GM19240 (cell line): Measurements from ENCODE around the gene LRRN3.

ENCODE experiments used
- DNase-seq: peaks from one replicate; pipeline ENCODE4 v3.0.0; 2011; ENCODE audit warnings: low spot score; ENCODE audit not compliant: insufficient read length

Gene LRRN3

DNA sequence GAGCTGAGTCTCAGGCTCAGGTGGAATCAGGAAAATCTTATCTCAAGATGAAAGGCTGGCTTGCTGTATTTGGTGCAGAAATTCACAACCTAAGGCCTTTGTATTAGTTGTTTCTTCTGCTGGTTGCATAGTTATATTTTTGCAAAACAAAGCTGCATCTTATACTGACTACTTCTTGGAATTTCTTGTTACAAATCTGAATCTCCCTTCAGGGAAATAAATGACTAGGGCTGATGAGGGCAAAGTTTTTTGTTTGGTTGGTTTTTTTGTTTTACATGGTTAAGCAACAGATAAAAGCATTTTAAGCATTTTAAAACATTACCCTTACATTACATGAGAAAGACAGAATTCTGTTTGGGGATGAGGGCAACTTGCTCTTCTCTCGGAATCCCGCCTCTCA, 13.9 kb upstream of the LRRN3 start:
- no peak for DNase-seq

DNA sequence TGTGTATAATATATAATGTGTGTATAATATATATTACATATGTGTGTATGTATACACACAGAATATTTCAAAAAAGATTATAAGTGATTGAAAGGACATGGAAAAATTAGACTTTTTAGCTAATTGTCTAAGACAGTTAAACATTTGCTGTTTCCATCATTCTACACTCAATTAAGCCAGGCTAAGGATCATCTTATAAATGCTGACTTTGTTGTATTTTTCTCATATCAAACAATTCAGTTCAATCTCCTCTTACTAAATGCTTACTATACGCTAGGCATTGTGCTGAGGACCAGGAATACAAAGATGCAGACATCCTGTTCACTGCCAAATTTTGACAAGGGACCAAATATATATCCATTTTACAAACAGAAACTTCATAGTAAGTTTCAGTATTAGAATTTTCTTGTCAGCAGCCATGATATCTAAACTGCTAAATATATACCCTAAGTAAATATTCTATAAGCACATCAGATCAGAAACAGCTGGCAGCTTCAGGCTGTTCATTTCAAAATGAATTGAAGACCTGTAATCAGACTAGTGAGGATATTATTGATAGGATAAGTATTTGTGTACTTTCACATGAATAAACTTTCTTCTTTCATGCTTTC, 10.3 kb upstream of the LRRN3 start:
- no peak for DNase-seq

GRCh38 chr7:111081546-111082267, 9.2 kb upstream of the LRRN3 start:
- no peak for DNase-seq

- no peak for DNase-seq
Measured at GRCh38 chr7:111082351-111082750, 8.6 kb upstream of the LRRN3 start.

- DNase-seq, result peak; percentile 23
Measured at GRCh38 chr7:111083413-111083812, 7.5 kb upstream of the LRRN3 start.

GRCh38 chr7:111085356-111085755, 5.6 kb upstream of the LRRN3 start:
- DNase-seq, result no peak

- DNase-seq, result no peak
Measured at GRCh38 chr7:111086532-111086931, 4.4 kb upstream of the LRRN3 start.

- DNase-seq, result no peak
Measured at GRCh38 chr7:111088328-111088727, 2.6 kb upstream of the LRRN3 start.

DNA sequence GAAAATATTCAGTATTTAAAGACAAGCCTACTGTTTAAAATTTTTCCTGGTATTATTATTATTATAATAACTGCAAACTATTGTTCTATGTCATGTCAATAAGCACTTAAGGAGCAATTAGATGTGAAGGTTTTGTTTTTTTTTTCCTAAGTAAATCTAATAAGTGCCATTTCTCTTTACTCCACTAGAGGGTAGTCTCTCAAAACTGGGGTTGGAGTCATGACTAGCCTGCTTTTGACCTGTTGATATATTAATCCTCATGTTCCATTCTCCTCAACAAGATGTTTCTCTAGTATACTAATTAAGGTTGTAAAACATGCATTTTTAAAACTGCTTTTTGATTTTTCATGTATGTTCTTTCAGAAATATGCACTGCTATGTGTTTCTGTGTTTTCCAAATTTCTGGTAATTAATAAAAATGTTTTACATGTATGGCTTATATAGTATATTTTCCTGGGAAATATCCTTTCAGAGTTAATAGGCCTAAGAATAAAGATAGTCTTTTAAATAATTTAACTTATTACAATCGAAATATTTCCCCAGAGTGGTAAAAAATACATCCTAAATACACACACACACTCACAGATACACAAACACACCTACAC, 1.0 kb upstream of the LRRN3 start:
- no peak for DNase-seq

DNA sequence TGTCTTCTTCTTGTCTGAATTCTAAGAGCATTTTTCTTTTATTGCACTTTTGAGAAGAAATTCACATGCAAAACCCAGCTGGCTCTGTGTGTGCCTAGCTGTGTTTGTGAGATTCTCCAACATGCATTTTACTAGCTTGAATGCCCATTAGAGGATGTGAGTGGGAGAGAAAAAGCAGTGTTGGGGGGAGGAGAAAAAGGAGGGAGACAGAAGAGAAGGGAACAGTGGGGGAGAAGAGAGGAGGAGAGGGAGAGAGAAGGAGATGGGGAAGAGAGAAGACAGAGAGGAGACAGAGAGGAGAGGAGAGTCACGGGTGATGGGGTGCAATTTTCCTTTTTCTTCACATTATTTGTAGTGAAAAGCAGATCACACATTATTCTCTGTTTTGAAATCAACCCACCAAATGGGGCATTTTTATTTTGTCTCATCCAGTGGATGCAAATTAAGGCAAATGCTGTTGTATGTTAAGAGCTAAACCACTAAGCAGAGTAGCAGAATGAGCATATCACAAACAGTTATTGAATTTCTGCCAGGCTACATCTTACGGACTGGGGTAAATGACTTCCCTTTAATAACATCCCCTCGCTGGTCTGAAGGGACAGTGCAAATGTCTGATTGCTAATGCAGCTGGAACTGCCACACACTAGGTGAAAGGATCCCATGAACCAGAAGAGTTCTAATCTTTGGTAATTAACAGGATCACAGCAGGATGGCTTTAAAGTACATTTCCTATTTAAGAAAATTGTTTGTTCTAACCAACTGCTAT, 849 bp downstream of the LRRN3 start:
- no peak for DNase-seq

DNA sequence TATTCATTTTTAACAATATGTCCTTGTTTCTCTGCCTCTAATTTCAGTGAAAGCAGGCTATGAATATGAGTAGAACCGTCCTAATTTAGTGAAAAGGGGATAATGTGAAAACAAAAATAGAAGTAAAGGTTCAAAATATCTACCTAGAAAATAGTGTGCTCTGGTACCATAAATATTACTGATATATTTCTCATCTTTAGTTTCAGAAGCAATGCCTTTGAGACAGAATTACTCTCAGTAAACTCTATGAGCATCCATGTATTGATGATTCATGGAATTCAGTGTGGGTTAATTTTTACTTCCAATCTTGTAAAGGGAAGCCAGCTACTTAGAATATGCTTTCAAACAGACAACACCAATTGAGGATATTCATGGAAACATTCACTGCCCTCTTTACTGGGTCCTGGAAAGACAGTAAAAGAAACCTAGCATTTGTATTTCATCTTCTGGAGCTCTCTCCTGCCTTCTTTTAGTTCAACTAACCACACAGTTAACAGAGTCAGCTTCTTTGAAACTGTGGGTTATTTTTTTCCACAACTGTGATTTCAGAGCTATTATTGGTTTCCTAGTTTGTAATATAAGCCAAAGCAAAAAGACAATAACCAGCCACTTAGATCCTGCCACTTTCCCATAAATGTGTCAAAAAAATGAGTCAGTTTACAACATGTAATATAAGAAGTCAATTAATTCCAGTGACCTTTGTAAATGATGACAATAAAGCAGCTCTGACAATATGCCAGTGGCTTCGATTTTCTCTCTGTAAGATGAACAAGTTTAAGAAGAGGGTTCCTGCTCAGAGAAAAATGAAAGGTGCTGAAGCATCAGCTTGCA, 1.7 kb downstream of the LRRN3 start:
- no peak for DNase-seq

GRCh38 chr7:111093496-111093895, 2.6 kb downstream of the LRRN3 start:
- no peak for DNase-seq

- no peak for DNase-seq
Measured at GRCh38 chr7:111094419-111094818, 3.5 kb downstream of the LRRN3 start.

- no peak for DNase-seq
Measured at GRCh38 chr7:111096997-111097396, 6.1 kb downstream of the LRRN3 start.

- DNase-seq, result no peak
Measured at GRCh38 chr7:111098011-111098925, 7.3 kb downstream of the LRRN3 start.

GRCh38 chr7:111098926-111099250, 8.0 kb downstream of the LRRN3 start:
- DNase-seq, result no peak

DNA sequence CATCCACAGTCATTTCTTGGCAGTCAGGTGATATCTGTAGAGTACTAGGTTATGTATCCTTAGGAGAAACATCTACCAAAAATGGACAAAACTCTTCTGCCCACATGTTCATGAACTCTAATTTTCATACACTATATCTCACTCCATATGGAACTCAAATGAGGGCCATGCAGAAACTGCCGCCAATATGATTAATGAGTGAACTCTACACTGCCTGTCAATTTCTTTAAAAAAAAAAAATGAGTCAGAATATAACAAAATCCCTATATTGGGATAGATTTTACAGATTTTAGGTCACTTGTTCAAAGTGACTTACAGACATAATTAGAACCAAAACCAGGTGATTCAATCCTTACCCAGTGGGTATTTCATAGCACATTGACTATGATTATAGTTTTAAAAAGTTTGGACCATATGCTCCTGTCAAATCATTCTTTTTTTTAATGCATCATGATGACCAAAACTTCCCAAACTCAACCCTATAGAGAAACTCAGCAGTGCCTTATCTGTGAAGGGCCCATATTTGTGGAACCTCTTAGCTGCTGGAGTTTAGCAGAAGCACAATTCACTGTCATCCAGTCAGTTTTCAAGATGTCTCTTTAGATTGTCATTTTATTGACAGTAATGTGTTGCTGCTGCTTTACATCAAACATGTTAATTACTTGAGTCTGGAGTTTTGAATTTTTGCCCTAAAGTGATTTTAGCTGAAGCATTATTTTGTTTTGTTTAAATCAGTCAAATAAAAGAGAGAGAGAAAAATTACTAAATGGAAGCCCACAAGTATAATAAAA, 11.1 kb downstream of the LRRN3 start:
- DNase-seq, result no peak

GRCh38 chr7:111103136-111103535, 12.2 kb downstream of the LRRN3 start:
- no peak for DNase-seq

DNA sequence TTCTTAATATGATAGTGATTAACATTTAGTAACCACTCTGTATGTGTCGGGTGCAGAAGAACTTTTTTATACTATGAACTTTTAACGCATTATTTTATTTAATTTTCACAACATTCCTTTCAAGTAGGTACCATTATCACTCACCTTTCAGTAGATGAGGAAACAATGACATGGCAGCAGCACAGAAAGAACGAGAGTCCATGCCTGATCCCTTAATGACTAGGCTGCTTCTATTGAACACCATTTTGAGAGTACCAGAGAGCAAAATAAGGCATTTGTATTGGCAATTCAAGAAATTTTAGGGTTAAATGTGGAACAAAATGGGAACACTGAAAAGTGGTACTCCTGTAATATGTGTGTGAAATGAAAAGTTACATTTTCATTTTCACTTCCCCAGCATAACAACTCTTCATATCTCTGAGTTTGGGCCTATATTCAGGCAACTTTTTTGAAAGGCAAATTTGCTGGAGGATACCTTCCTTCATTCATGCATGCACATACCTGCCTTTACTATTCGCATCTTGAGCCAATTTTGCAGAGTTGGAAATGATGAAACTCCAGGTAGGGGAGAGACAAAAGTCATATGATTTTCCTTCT, 12.8 kb downstream of the LRRN3 start:
- DNase-seq, result no peak
